PC-3 (cell line): ENCODE data around the gene PIAS4. TPM values are rescaled to one million over a fixed set of nuclear protein-coding genes. Genes with fewer than 3 reads are reported as not detected.

Source experiments
- ATAC-seq: fragments of 200-7000 bp; cut with Tn5 transposase; 2 replicates; pipeline ENCODE4 v1.9.1; 2020; ENCODE audit warnings: mild to moderate bottlenecking, moderate library complexity
- BruUV-seq: library from RNA; stranded (reverse); fragments of 400-500 nt; replicated peaks from 2 replicates; lab custom pipeline; 2021; lab: Mats Ljungman, UMichigan
- CTCF ChIA-PET: fragments of 300-600 bp; sonication (Branson Sonifier 250); formaldehyde crosslinking; loops from one replicate; lab custom pipeline; 2022; ENCODE audit warnings: antibody characterized with exemption; lab: Charles Lee
- POLR2A ChIA-PET: fragments of 300-600 bp; sonication (Branson Sonifier 250); formaldehyde crosslinking; loops from one replicate; lab custom pipeline; 2022; ENCODE audit warnings: antibody characterized with exemption; ENCODE audit not compliant: unreplicated experiment; lab: Charles Lee
- DNase-seq: peaks from one replicate; pipeline ENCODE4 v3.0.0-alpha.2; 2015
- H2AFZ ChIP-seq: fragments of 300-600 bp; sonication (generic); 2 replicates; pipeline ENCODE4 v1.6.0; 2016; ENCODE audit warnings: antibody characterized with exemption, low read length
- H3F3A ChIP-seq: fragments of 300-600 bp; sonication (generic); one replicate; pipeline ENCODE4 v1.6.0; 2017; ENCODE audit warnings: antibody characterized with exemption, low read length, control low read depth, mild to moderate bottlenecking; ENCODE audit not compliant: unreplicated experiment
- H3K27ac ChIP-seq: fragments of 300-600 bp; sonication (generic); 2 replicates; pipeline ENCODE4 v1.5.1; 2016; ENCODE audit warnings: mild to moderate bottlenecking, low read length
- H3K27me3 ChIP-seq: fragments of 300-600 bp; sonication (generic); 2 replicates; pipeline ENCODE4 v1.6.1; 2016; ENCODE audit warnings: low read length, mixed read lengths
- H3K36me3 ChIP-seq: fragments of 300-600 bp; sonication (generic); 2 replicates; pipeline ENCODE4 v1.6.1; 2016; ENCODE audit warnings: low read depth, mixed run types, low read length, mixed read lengths
- H3K4me1 ChIP-seq: fragments of 300-600 bp; sonication (generic); 2 replicates; pipeline ENCODE4 v1.5.1; 2016; ENCODE audit warnings: low read length; ENCODE audit not compliant: insufficient read depth
- H3K4me2 ChIP-seq: fragments of 300-600 bp; sonication (generic); 2 replicates; pipeline ENCODE4 v1.6.0; 2016; ENCODE audit warnings: low read length
- H3K4me3 ChIP-seq: fragments of 300-600 bp; sonication (generic); 2 replicates; pipeline ENCODE4 v1.5.1; 2016; ENCODE audit warnings: mild to moderate bottlenecking, low read length, mixed read lengths
- H3K79me2 ChIP-seq: fragments of 300-600 bp; sonication (generic); 2 replicates; pipeline ENCODE4 v1.6.1; 2017; ENCODE audit warnings: low read length, mixed read lengths
- H3K9ac ChIP-seq: fragments of 300-600 bp; sonication (generic); 2 replicates; pipeline ENCODE4 v1.6.0; 2016; ENCODE audit warnings: mild to moderate bottlenecking, low read length
- H3K9me2 ChIP-seq: fragments of 300-600 bp; sonication (generic); replicated peaks from 2 replicates; pipeline ENCODE4 v1.6.1; 2016; ENCODE audit warnings: mixed run types, low read length, mixed read lengths
- H3K9me3 ChIP-seq: fragments of 300-600 bp; sonication (generic); 2 replicates; pipeline ENCODE4 v1.6.1; 2016; ENCODE audit warnings: low read length, mixed read lengths
- H4K20me1 ChIP-seq: fragments of 300-600 bp; sonication (generic); 2 replicates; pipeline ENCODE4 v1.6.1; 2016; ENCODE audit warnings: low read length, mixed read lengths
- EZH2 ChIP-seq: fragments of 300-600 bp; sonication (generic); IDR thresholded peaks from one replicate; pipeline ENCODE4 v1.6.1; 2017; ENCODE audit warnings: antibody characterized with exemption, mild to moderate bottlenecking, low read length; ENCODE audit not compliant: unreplicated experiment
- EZH2phosphoT487 ChIP-seq: fragments of 300-600 bp; sonication (generic); IDR thresholded peaks from 2 replicates; pipeline ENCODE4 v1.6.1; 2018; ENCODE audit warnings: mild to moderate bottlenecking, antibody characterized with exemption, low read length, borderline replicate concordance
- intact Hi-C: fragments of 100-400 bp; cut with micrococcal nuclease; formaldehyde crosslinking; loops from 2 replicates; pipeline ENCODE4 v1.9.0; 2023
- total RNA-seq: library from RNA; depleted of rRNA; stranded (reverse); fragments of >200 nt; gene quantifications from 2 replicates; pipeline ENCODE4 v1.2.3, GENCODE V29; 2014
- TF ChIP-seq, protein P1 (sequence below): fragments of 300-600 bp; sonication (generic); conservative IDR thresholded peaks from 2 replicates; pipeline ENCODE4 v1.5.1; 2017; ENCODE audit warnings: antibody characterized with exemption, low read depth, mild to moderate bottlenecking, low read length

The PIAS4 gene
- total RNA-seq, 1 experiment from 2014 or later = 21.0 TPM

DNA sequence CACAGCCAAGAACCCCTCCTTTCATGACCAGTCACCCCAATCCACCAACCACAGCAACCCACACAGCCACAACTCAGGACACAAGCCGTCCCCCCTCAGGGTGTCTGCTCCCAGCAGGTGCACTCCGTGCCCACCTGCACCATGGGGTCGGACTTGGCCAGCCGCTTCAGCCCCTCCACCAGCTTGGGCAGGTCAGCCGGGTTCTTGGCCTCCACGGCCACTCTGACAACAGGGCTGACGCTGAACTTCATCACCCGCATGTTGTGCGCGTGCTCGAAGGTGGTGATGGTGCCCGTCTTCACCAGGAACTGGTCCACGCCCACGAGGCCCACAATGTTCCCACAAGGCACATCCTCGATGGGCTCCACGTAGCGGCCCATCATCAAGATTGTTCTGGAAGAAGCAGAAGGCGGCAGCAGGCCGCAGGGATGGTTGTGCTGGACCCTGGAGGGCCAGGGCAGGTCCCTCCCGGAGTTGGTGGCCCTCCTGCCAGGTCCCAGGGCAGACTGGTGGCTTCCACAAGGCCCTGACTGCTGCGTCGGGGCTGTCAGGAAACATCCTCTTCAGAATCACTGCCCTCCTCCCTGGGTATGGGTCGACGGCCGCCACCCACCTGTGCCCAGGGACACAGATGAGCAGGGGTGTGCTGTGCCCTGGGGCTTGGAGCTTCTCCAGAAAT, 27.7 kb upstream of the PIAS4 start:
- ATAC-seq (no peak), DNase-seq (no peak)
- peaks cover 90% of the 10 kb centered on the region for H3K36me3 ChIP-seq
- H2AFZ ChIP-seq = no peak overlapping the region
- ChIA-PET POLR2A (no interaction called here), CTCF (no interaction called here)
- no peak for TF ChIP-seq EZH2
- TF ChIP-seq, protein P1, sequence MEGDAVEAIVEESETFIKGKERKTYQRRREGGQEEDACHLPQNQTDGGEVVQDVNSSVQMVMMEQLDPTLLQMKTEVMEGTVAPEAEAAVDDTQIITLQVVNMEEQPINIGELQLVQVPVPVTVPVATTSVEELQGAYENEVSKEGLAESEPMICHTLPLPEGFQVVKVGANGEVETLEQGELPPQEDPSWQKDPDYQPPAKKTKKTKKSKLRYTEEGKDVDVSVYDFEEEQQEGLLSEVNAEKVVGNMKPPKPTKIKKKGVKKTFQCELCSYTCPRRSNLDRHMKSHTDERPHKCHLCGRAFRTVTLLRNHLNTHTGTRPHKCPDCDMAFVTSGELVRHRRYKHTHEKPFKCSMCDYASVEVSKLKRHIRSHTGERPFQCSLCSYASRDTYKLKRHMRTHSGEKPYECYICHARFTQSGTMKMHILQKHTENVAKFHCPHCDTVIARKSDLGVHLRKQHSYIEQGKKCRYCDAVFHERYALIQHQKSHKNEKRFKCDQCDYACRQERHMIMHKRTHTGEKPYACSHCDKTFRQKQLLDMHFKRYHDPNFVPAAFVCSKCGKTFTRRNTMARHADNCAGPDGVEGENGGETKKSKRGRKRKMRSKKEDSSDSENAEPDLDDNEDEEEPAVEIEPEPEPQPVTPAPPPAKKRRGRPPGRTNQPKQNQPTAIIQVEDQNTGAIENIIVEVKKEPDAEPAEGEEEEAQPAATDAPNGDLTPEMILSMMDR = no peak
- TF ChIP-seq EZH2phosphoT487 = no peak
- H3K27me3 ChIP-seq = no peaks in the 10 kb centered on the region
- peaks cover 90% of the 10 kb centered on the region for H4K20me1 ChIP-seq
- H3K9me2 ChIP-seq = no peaks in the 10 kb centered on the region
- intact Hi-C loops = no loop called here
- no peak overlapping the region for H3K27ac ChIP-seq
- peaks cover 10% of the 10 kb centered on the region for H3K4me1 ChIP-seq
- H3K4me3 ChIP-seq = no peak overlapping the region
- no peak overlapping the region for H3K4me2 ChIP-seq
- H3K79me2 ChIP-seq = peaks cover 65% of the 10 kb centered on the region
- no peak overlapping the region for H3K9ac ChIP-seq
- no TSS peak for BruUV-seq
- no peaks in the 10 kb centered on the region for H3K9me3 ChIP-seq
- H3F3A ChIP-seq = peaks cover 3% of the 10 kb centered on the region

DNA sequence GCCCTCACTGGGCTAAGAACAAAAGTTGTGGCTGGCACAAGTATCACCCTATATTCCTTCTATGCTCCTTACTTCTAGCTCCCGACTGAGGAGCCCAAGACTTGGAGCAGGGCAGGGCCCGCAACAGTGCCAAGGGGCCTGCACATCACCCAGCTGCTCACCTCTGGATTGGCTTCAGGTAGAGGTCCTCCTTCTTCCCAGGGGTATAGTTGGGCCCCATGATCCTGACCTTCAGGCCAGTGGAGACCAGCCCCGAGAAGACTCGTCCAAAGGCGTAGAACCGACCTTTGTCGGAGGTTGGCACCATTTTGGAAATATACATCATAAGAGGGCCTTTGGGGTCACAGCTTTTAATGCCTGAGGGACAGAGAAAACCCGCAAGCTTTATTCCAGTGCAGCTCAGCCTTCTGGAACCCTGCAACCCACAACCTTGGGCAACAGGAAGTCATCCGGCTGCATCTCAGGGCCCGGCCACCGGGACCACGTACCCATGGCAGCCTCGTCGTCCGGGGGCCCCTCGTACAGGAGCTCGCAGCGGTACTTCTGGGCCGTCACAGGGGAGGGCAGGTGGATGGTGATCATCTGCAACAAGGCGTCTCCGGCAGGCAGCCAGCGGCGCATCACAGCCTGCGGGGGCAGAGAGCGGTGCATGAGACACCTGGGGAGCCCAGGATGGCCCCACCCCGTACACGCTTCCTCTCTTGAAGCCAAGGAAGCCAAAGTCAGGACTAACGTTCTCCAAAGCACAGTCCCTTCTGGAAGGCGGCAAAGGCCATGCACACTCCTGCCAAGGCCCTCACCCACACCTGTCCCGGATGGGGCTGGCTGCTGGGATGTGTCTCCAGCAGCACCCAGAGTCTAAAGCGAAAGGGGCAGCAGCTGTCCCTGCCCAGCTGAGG, 26.9 kb upstream of the PIAS4 start:
- CTCF ChIA-PET = no interaction called here
- peaks cover 11% of the 10 kb centered on the region for H3K4me1 ChIP-seq
- peaks cover 70% of the 10 kb centered on the region for H3K79me2 ChIP-seq
- H3K4me2 ChIP-seq = no peak overlapping the region
- DNase-seq (no peak), ATAC-seq (no peak)
- POLR2A ChIA-PET = no interaction called here
- H3K27ac ChIP-seq = no peak overlapping the region
- H3K4me3 ChIP-seq = no peak overlapping the region
- no peak for TF ChIP-seq EZH2phosphoT487
- TF ChIP-seq EZH2 = no peak
- TF ChIP-seq, protein P1 = no peak
- peaks cover 88% of the 10 kb centered on the region for H4K20me1 ChIP-seq
- H3K9me2 ChIP-seq = no peaks in the 10 kb centered on the region
- no TSS peak for BruUV-seq
- H3K27me3 ChIP-seq = no peaks in the 10 kb centered on the region
- peaks cover 3% of the 10 kb centered on the region for H3F3A ChIP-seq
- no peak overlapping the region for H2AFZ ChIP-seq
- no peaks in the 10 kb centered on the region for H3K9me3 ChIP-seq
- H3K36me3 ChIP-seq = peaks cover 87% of the 10 kb centered on the region
- intact Hi-C loops = no loop called here
- no peak overlapping the region for H3K9ac ChIP-seq
